Stimulated activated CD4-positive, alpha-beta T cell treated with anti-CD3 and anti-CD28 coated beads, Interleukin-4, amount 100 ng/mL, for 48 hours (primary cell): ENCODE measurements around the gene NDUFA3.
"Not testable (repeated sequence)": the region's sequence is repeated elsewhere in the genome, so short reads cannot be mapped to it uniquely, and the experiment has no call there.

Experiments
- DNase-seq, 2 donors: peaks; one replicate each; pipeline ENCODE4 v3.0.0-alpha.2; 2020; ENCODE audit warnings: low read depth in 2 of 2

The NDUFA3 gene

DNA sequence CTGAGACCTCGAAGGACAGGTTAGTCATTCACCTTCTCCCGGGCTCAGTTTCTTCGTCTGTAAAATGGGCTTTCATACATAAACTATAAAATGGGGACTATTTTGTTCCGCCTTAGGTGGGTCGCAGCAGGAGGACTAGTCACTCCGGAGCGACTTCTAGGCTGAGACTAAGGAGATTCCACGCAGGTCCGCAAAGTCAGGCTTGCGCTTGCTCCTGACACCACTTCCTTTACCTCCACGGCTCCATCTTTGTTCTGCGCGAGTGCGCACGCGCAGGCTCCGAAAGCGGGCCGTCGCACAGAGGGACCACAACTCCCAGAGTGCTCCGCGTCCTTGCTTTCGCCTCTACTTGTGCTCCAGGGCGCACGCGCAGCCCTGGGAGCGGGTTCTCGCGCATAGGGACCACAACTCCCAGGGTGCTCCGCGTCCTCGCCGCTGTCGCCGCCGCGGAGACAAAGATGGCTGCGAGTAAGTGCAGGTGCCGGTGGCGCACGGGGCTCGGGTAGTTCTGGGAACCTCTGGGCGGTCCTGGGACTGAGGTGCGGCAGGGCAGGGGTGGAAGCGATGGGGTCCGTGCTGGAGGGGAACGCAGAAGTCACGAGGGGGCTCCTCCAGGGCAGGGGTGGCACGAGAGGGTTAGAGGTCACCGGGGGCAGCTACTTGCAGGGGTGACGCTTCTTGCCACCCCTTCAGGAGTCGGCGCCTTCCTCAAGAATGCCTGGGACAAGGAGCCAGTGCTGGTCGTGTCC is at the start of gene NDUFA3:
NDUFA3 (plus strand) TSS at position 435 of the 749 bp plus-strand sequence; CDS start at position 459, 24 bp downstream.
- DNase-seq = peak; percentile 91 to 95

DNA sequence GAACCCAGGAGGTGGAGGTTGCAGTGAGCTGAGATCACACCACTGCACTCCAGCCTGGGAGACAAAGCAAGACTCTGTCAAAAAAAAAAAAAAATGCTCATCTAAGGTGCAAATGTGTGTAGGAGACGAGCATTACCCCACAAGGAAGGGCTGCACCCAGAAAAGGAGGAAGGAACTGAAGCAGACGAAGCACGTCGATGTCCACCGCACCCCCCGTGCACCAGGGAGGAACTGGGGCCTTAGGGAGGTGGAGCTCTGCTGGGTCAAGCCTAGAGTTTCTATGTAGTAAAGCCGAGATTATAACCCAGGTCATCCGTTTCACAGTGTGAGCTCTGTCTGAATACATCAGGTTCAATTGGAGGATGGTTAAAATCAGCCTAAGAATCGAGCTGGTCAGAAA is 40.0 kb upstream of the NDUFA3 start:
- DNase-seq = no peak

DNA sequence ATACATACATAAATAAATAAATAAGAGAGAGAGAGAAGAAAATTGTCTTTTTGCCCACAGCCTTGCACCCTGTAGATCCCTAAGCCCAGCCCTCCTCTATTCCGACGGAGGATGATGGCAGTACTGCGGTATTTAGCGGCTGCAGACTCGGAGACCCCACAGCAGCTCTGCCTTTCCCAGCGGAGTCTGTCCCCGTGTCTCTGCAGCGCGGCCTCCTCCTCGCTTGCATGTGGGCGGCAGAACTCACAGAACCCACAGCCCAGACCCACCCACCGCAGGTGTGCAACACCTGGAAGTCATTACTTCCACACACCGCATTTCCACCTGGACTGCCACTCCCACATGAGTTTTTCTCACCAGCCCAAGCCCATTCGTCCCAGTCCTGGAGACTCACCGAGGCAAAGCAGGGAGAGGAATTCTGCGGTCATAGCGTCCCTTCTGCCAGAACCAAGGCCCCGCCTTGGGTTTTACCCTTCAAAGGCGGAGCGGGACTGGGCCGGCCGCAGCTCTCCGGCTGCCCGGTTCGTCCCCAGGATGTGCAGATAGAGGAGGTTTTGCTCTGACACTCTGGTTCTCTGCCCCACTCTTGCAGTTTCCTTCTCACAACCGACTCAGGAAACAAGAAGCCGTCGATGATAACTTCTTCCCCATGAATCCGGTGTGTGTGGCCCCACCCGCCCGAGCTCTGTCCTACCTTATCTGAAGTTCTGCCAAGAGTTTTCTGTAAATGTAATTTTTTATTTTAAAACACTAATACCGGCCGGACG is 39.1 kb upstream of the NDUFA3 start, which contains the start of gene VSTM1:
VSTM1 (minus strand) TSS at position 548 of the 767 bp plus-strand sequence; CDS start at position 428, 120 bp downstream.
- no peak for DNase-seq

DNA sequence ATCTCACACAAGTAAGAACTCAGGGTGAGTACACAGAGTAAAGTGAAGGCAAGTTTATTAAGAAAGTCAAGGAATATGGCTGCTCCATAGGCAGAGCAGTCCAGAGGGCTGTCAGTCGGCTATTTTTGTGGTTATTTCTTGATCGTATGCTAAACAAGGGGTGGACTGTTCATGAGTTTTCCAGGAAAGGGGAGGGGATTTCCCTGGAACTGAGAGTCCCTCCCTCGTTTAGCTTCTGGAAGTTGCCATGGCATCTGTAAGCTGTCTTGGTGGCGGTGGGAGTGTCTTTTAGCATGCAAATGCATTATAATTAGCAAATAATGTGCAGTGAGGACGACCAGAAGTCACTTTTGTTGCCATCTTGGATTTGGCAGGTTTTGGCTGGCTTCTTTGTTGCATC is 33.2 kb upstream of the NDUFA3 start:
- no peak for DNase-seq

DNA sequence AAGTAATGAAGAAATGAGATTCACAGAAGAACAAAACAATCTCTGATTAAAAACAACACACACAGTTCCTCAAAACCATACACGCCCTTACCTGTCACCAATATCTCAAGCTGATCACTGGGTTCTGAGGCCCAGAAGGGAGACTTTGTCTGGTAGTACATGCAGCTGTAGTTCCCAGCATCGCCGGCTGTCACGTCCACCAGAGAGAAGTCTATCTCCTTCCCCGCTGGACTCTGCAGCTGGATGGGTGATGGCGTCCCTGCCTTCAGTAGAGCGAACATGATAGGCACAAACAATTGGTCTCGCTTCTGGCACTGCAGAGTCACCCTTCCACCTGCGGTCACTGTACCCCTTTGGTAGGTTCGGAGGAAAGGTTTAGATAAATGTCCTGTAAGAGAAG is 28.8 kb upstream of the NDUFA3 start:
- DNase-seq = no peak

DNA sequence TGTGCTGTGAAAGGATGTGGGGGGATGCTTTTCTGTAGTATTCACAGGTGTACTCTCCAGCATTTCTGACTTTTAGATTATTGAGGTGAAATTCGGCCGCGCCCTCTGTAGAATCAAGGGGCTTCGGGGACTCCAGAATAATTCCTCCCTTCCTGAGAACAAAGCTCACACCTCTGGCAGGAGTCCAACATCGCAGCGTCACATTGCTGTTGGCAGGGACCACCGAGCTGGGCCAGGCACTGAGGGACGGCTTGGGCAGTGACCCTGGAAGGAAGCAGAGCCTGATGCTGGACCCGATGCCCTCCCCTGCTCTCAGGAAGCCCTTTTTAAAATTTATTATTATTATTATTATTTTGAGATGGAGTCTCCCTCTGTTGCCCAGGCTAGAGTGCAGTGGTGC is 27.8 kb upstream of the NDUFA3 start:
- DNase-seq = no peak

DNA sequence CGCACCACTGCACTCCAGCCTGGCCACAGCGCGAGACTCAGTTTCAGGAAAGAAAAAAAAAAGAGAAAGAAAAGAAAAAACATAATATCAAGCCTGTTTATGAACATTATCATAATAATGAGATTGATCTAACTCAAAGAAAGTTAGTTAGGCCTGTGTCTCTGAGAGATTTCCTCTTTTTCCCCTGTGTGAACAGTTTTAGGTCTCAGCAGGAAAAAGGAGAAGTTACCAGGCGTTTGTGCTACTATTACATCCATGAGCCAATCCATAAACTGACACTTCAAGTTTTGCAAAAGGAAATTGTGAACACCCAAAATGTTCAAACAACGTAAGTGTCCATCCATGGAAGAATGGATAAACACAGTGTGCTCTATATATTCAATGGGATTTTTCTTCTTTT is 25.3 kb upstream of the NDUFA3 start:
- DNase-seq = no peak

DNA sequence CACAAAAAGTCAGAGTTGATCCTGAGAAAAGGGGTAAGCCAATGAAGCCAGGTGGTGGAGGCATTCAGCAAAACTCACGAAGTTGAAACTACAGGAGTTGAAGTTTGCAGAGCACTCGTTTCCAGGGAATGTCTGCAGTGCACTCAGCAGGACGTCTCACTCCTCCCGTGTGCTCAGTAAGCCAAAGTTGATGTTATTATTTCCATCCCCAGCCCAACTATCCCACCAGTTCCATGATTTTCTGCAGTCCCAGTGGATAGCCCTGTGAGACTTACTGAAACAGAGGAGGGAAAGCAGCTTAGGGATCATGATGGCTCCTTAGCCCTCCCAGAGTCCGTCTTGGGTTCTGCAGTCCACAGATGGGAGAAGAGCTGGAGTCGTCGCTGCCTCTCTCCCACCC is 21.6 kb upstream of the NDUFA3 start, which contains the start of gene TARM1:
TARM1 (minus strand) TSS at position 334 of the 400 bp plus-strand sequence; CDS start at position 309, 25 bp downstream.
- DNase-seq = no peak

DNA sequence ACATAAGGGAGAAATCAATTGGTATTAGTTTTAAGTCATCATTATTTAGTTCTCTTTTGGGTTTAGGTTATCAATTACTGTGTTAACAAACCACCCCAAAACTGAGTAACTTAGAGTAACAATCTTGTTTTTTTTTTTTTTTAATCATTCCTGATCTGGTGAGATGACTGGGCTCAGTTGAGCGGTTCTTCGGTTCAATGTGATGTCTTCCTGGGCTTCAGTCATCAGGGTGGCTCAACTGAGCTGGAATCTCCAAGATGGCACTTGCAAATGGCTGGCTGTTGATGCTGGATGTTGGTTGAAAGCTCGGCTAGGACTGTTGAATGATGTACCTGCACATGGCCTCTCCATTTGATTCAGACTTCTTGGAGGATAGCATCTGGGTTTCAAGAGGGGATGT is 18.2 kb upstream of the NDUFA3 start:
- no peak for DNase-seq

DNA sequence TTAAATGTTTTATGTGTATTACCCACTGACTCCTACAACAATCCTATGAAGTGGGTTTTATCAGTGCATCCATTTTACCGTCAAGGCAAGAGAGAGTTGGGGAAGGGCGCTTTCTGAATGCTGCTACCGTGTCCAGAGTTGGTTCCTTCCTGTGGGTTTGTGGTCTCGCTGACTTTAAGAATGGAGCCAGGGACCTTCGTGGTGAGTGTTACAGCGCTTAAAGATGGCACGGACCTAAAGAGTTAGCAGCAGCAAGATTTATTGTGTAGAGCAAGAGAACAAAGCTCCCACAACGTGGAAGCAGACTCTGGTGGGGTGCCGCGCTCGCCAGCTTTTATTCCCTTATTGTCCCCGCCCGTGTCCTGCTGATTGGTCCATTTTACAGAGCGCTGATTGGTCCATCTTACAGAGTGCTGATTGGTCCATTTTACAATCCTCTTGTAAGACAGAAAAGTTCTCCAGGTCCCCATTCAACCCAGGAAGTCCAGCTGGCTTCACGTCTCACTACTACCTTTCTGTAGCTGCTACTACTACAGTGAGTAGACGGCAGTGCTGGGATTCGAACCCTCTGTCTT is 8.1 kb upstream of the NDUFA3 start:
- no peak for DNase-seq

DNA sequence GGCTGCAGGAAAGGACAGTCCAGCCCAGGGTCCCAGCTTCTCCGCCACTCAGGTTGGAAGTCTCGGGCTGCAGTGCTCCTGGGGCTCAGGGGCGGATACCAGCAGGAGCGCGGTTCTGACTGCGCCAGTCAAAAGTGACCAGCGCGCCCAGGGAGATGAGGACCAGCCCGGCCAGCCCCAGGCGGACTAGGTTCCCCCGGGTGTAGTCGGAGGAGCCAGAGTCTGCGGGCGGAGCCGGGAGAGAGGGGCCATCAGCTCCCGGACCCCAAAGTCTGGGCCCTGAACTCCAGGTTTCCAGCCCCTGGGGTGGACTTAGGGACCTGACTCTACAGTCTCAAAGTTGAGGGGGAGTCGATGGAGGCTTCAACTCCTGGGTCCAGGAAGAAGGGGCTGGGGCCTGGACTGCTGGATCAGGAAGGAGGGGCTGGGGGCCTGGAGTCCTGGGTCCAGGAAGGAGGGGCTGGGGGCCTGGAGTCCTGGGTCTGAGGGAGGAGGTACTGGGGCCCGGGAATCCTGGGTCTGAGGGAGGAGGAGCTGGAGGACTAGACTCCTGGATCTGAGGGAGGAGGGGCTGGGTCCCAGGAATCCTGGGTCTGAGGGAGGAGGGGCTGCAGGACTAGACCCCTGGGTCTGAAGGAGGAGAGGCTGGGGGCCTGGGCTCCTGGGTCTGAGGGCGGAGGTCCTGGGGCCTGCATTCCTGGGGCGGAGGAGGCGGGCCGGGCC is 7.4 kb upstream of the NDUFA3 start:
- no peak for DNase-seq

DNA sequence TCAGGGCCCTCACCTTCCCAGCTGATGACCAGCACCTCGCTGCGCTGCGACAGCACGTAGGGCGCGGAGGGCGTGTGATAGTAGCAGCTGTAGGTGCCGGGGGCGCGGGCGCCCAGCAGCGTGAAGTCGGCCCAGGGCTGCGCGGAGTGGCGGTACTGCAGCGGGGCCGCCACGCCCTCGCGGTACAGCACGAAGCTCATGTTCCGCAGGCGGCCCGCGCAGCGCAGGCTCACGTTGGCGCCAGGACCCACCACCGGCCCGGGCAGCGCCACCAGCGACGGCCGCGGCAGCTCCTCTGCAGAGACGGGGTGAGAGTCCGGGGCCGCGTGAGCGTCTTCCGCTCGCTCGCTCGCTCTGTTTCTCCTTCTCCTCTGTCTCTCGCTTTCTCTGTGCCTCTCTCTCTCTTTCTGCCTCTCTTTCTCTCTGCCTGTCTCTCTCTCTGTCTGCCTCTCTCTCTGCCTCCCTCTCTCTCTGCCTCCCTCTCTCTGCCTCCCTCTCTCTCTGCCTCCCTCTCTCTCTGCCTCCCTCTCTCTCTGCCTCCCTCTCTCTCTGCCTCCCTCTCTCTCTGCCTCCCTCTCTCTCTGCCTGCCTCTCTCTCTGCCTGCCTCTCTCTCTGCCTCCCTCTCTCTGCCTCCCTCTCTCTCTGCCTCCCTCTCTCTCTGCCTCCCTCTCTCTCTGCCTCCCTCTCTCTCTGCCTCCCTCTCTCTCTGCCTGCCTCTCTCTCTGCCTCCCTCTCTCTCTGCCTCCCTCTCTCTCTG is 6.6 kb upstream of the NDUFA3 start:
- peak; percentile 18 to 26 for DNase-seq

DNA sequence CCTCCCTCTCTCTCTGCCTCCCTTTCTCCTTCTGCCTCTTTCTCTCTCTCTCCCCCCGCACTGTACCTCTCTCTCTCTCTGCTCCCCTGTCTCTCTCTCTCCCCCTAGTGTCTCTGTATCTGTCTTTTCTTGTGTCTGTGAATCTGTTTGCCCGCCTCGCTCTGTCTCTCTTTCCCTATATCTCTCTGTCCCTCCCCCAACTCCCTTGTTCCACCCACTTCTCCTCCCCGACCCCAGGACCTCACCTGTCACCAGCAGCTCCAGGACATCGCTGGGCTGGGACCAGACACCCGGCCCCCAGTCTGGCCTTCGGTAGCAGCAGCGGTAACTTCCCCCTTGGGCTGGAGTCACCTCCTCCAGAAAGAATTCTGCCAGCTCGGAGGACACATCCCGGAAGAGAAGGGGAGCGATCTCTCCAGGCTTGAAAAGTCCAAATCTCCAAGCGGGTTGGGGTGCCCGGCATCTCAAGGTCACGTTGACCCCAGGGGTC is 6.0 kb upstream of the NDUFA3 start:
- DNase-seq = no peak

DNA sequence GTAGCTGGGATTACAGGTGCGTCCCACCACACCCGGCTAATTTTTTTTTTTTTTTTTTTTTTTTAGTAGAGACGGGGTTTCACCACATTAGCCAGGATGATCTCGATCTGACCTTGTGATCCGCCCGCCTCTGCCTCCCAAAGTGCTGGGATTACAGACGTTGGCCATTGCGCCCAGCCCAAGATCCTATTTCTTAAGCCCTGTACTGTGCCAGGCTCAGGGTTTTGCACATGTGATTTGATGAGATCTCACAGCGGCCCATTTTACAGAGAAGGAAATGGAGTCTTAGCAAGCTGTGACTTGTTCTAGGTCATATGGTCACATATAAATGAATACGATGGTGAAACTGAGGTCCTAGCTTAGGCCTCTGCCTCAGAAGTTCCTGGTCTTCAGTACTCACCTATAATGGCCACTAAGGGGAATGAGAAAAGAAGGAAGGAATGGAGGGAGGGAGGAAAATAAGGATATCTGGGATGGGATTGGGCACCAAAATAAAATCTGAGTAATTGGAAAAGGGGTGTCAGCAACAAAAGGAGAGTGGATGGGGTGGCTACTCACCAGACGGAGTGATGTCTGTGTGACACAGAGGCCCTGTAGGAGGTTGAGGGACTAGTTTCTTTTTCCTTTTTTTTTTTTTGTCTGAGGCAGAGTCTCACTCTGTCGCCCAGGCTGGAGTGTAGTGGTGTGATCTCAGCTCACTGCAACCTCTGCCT is 3.3 kb upstream of the NDUFA3 start:
- DNase-seq = no peak

DNA sequence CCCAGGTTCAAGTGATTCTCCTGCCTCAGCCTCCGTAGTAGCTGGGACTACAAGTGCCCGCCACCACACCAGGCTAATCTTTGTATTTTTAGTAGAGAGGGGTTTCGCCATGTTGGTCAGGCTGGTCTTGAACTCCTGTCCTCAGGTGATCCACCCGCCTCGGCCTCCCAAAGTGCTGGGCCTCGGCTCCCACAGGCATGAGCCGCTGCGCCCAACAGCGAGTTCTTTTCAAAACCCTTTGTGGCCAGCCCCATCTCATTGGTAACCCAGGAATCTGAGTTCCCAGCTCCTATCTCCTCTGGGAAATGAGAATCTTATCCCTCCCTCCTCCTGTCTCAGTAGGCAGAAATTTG is 2.8 kb upstream of the NDUFA3 start:
- DNase-seq = not testable (repeated sequence)

DNA sequence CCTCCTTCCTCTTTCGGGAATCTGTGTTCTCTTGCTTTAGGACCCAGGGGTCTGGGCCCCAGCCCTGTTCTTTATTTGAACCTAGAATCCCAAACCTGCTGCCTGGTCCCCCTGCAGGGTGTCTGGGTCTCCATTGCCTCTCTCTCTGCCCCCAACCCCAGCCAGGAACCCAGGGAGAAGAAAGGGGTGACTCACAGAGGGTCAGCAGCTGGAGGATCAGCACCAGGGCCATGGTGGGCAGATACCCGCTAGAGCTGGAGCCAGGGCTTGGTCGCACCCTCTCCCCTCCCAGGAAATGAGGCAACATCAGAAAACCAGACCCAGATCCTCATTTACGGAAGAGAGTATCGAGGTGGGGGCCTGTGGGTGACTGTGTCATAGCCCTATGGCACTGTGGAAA is 2.1 kb upstream of the NDUFA3 start, which contains the start of gene OSCAR:
OSCAR (minus strand) TSS at position 243 of the 400 bp plus-strand sequence; CDS start at position 232, 11 bp downstream.
- no peak for DNase-seq

DNA sequence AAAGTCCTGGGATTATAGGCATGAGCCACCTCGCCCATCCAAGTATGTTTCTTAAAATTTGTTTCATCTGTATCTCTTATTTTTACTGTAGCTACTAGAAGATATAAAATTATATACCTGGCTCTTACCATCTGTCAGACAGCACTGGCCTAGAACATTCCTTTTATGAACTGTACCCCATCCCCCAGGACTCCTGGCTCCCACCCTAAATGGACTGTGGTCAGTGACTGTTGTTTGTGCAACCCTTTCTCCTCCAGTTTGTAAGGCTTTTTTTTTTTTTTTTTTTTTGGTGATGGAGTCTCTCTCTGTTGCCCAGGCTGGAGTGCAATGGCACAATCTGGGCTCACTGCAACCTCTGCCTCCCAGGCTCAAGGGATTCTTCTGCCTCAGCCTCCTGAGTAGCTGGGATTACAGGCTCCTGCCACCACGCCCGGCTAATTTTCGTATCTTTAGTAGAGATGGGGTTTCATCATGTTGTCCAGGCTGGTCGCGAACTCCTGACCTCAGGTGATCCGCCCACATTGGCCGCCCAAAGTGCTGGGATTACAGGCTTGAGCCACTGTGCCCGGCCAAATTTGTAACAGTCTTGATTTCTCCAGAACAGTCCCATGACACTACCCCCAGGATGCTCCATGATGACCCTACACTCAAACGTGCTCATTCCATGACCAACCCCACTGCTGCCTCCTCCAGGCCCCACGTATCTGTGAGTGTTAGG is 2.5 kb downstream of the NDUFA3 start:
- no peak for DNase-seq

DNA sequence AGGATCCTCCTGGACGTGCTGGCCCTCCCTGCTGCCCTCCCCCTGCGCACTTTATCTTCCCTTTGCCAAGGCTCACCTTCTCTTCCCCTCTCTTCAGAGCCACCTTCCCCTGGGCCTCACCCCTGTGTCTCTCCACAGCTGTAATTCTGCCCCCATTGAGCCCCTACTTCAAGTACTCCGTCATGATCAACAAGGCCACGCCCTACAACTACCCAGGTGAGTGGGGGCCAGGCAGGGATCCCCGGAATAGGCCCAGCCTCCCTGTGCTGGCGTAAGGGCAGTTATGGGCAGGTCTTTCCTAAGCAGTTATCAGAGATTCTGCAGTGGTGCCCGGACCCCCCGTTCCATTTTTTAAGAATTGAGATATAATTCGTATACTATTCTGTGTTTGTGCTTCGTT is 3.1 kb downstream of the NDUFA3 start:
- no peak for DNase-seq

DNA sequence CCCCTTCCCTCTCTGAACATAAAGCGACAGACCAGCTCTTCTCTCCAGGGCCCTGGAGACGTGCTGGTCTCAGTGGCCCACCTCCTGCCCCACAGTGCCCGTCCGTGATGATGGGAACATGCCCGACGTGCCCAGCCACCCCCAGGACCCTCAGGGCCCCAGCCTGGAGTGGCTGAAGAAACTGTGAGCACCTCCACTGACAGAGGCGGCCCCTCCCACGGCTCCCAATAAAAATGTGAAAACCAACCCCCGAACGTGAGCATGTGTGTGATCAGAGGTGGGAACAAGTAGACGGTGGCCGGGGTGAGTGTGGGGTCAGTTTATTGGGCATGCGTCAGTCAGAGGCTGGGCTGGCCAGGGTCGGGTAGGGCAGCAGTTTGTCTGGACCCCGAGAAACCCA is 4.1 kb downstream of the NDUFA3 start:
- DNase-seq = no peak
